Upper lobe of left lung (tissue), 6 donors: Measurements from ENCODE around the gene DHRS1. TPM values are rescaled to one million over a fixed set of nuclear protein-coding genes. Genes with fewer than 3 reads are reported as not detected.
A peak's percentile ranks its signal among the peaks of the same experiment; 100 is the strongest.

Experiments
- ATAC-seq, 2 donors: fragments of 200-7000 bp; cut with Tn5 transposase; one replicate each; pipeline ENCODE4 v1.9.1; 2022; ENCODE audit warnings: mild to moderate bottlenecking in 2 of 2, moderate library complexity in 2 of 2; ENCODE audit not compliant: low FRiP score in 2 of 2
- DNase-seq, 2 donors: peaks; one replicate each; pipeline ENCODE4 v3.0.0-alpha.2; 2019 to 2020
- H3K27ac ChIP-seq, 4 donors: fragments of 200-600 bp; sonication (generic); one replicate each; pipeline ENCODE4 v1.5.1; 2016 to 2019
- H3K27me3 ChIP-seq, 4 donors: fragments of 200-600 bp; sonication (generic); one replicate each; pipeline ENCODE4 v1.5.1; 2017 to 2019
- H3K36me3 ChIP-seq, 4 donors: fragments of 200-600 bp; sonication (generic); one replicate each; pipeline ENCODE4 v1.5.1; 2016 to 2019
- H3K4me1 ChIP-seq, 4 donors: fragments of 200-600 bp; sonication (generic); one replicate each; pipeline ENCODE4 v1.5.1; 2018 to 2019
- H3K4me3 ChIP-seq, 4 donors: fragments of 200-600 bp; sonication (generic); one replicate each; pipeline ENCODE4 v1.5.1; 2017 to 2019; ENCODE audit warnings: mild to moderate bottlenecking in 2 of 4, moderate library complexity in 1 of 4
- H3K9me3 ChIP-seq, 4 donors: fragments of 200-600 bp; sonication (generic); one replicate each; pipeline ENCODE4 v1.5.1; 2018 to 2019
- CTCF ChIP-seq, 6 experiments: fragments of 450-650 bp in 4 of 6; fragments of 200-600 bp in 2 of 6; sonication (generic) in 2 of 6; IDR thresholded peaks; one replicate each; pipeline ENCODE4 v1.5.1; 2016 to 2019; ENCODE audit warnings: antibody characterized with exemption in 6 of 6
- EP300 ChIP-seq, 4 donors: sonication (generic); formaldehyde crosslinking; IDR thresholded peaks; one replicate each; pipeline ENCODE4 v1.5.1; 2017; ENCODE audit warnings: antibody characterized with exemption in 4 of 4, control low read depth in 2 of 4
- POLR2A ChIP-seq, 4 donors: fragments of 450-650 bp; IDR thresholded peaks; one replicate each; pipeline ENCODE4 v1.5.1; 2016 to 2017; ENCODE audit warnings: antibody characterized with exemption in 4 of 4, mild to moderate bottlenecking in 2 of 4
- POLR2AphosphoS5 ChIP-seq, 2 donors: sonication (generic); formaldehyde crosslinking; IDR thresholded peaks; one replicate each; pipeline ENCODE4 v1.5.1; 2017; ENCODE audit warnings: antibody characterized with exemption in 2 of 2
- WGBS, 2 donors: methylation state at CpG; one replicate each; pipeline ENCODE4 v1.1.5; 2017 to 2018; 5-methylcytosine and 5-hydroxymethylcytosine counted together
- total RNA-seq, 6 donors: library from RNA; depleted of rRNA in 4 of 6; stranded (reverse); fragments of >200 nt in 4 of 6; gene quantifications; one replicate each; pipeline versions ENCODE4 v1.1.0 to v1.2.1, GENCODE V29; 2016 to 2021
- donor health status: DM: no; HTN: no; CAD: no; lungs with moderate emphysema.
- donor health status: DM: no; HTN: yes; CAD: no; lungs with severe emphysema.

Gene DHRS1
- total RNA-seq, 6 donors from 2014 or later = 23.0 to 60.3 (median 32.8) TPM

GRCh38 chr14:24342889-24343288 lies 43.3 kb upstream of the DHRS1 start:
- no peak for DNase-seq
- 85 to 96% methylated on average over 4 of the region's 4 CpGs for WGBS, 2 donors

GRCh38 chr14:24340606-24341005 lies 41.0 kb upstream of the DHRS1 start:
- no peaks in the 10 kb centered on the region for H3K9me3 ChIP-seq
- 60 to 100% methylated on average over 1 of the region's 1 CpG for WGBS, 2 donors
- H3K4me1 ChIP-seq = peaks cover 20 to 36% (median 21%) of the 10 kb centered on the region in 4 donors
- TF ChIP-seq EP300 (IDR thresholded peaks at IDR 0.05) (no peak), POLR2A (IDR thresholded peaks at IDR 0.05) (no peak), POLR2AphosphoS5 (IDR thresholded peaks at IDR 0.05) (no peak), CTCF (IDR thresholded peaks at IDR 0.05) (no peak)
- no peak overlapping the region for H3K4me3 ChIP-seq
- DNase-seq = no peak
- no peak overlapping the region for H3K27ac ChIP-seq
- ATAC-seq = no peak
- H3K36me3 ChIP-seq = peaks cover 0 to 11% (median 3%) of the 10 kb centered on the region in 4 donors
- no peaks in the 10 kb centered on the region for H3K27me3 ChIP-seq

More at GRCh38 chr14:24342889-24343288, 43.3 kb upstream of the DHRS1 start:
- H3K27ac ChIP-seq = no peak overlapping the region
- no peak for ATAC-seq
- peaks cover 0 to 2% (median 0%) of the 10 kb centered on the region in 4 donors for H3K36me3 ChIP-seq
- H3K9me3 ChIP-seq = no peaks in the 10 kb centered on the region
- H3K27me3 ChIP-seq = no peaks in the 10 kb centered on the region
- peaks cover 10 to 21% (median 16%) of the 10 kb centered on the region in 4 donors for H3K4me1 ChIP-seq
- TF ChIP-seq POLR2AphosphoS5 (IDR thresholded peaks at IDR 0.05) (no peak), POLR2A (IDR thresholded peaks at IDR 0.05) (no peak), CTCF (IDR thresholded peaks at IDR 0.05) (no peak), EP300 (IDR thresholded peaks at IDR 0.05) (no peak)
- no peak overlapping the region for H3K4me3 ChIP-seq

GRCh38 chr14:24339284-24340151 lies 39.9 kb upstream of the DHRS1 start, which contains the start of gene RIPK3:
Gene RIPK3, minus strand, starts transcription at chr14:24339991. Its CDS starts 165 bp downstream, at chr14:24339826.
- no peak for TF ChIP-seq EP300 (IDR thresholded peaks at IDR 0.05)
- peak in 3 of 4 donors; percentile 8 to 74 (median 59) for TF ChIP-seq POLR2A (IDR thresholded peaks at IDR 0.05)
- peak; percentile 5 to 55 for TF ChIP-seq POLR2AphosphoS5 (IDR thresholded peaks at IDR 0.05)
- peak in 2 of 6 experiments; percentile 7 to 23 for TF ChIP-seq CTCF (IDR thresholded peaks at IDR 0.05)
- H3K27ac ChIP-seq = peak within 1 kb of the TSS; percentile 71 to 83 (median 78)
- peak; percentile 88 to 89 for DNase-seq
- H3K9me3 ChIP-seq = no peaks in the 10 kb centered on the region
- 11 to 25% methylated on average over 13 to 51 of the region's 51 CpGs for WGBS, 2 donors
- peak; percentile 83 to 84 for ATAC-seq
- peaks cover 0 to 11% (median 3%) of the 10 kb centered on the region in 4 donors for H3K36me3 ChIP-seq
- H3K4me1 ChIP-seq = peaks cover 26 to 47% (median 31%) of the 10 kb centered on the region in 4 donors
- H3K27me3 ChIP-seq = peaks cover 0 to 4% (median 0%) of the 10 kb centered on the region in 4 donors
- H3K4me3 ChIP-seq = peak within 1 kb of the TSS; percentile 4 to 70 (median 54)

- Histone ChIP-seq H3K4me1 (peaks cover 33 to 54% (median 37%) of the 10 kb centered on the region in 4 donors), H3K27me3 (peaks cover 0 to 8% (median 0%) of the 10 kb centered on the region in 4 donors), H3K9me3 (no peaks in the 10 kb centered on the region), H3K4me3 (peak overlapping the region; percentile 4 to 70 (median 54)), H3K27ac (peak overlapping the region in 3 of 4 donors; percentile 71 to 83 (median 82)), H3K36me3 (peaks cover 0 to 11% (median 3%) of the 10 kb centered on the region in 4 donors)
- TF ChIP-seq POLR2A (IDR thresholded peaks at IDR 0.05) (no peak), CTCF (IDR thresholded peaks at IDR 0.05) (no peak), EP300 (IDR thresholded peaks at IDR 0.05) (no peak), POLR2AphosphoS5 (IDR thresholded peaks at IDR 0.05) (no peak)
- WGBS, 2 donors = 68 to 83% methylated on average over 5 to 14 of the region's 14 CpGs
- ATAC-seq (no peak), DNase-seq (peak in 1 of 2 donors; percentile 58)
These were observed 39.3 kb upstream of the DHRS1 start for GRCh38 chr14:24338843-24339242.
